H1 (cell line): Measurements from ENCODE around the gene SMIM34. TPM values are rescaled to one million over a fixed set of nuclear protein-coding genes. Genes with fewer than 3 reads are reported as not detected.

ENCODE experiments used
- polyA plus RNA-seq, 7 experiments: library from polyadenylated mRNA; depleted of rRNA in 3 of 7; stranded (reverse) in 5 of 7; unstranded in 2 of 7; fragments of >200 nt in 5 of 7; fragments of 200-250 nt in 2 of 7; gene quantifications; 1 replicate in 5 of 7; 2 replicates in 1 of 7; 4 replicates in 1 of 7; pipeline versions ENCODE4 v1.2.1 to v1.2.3, GENCODE V29; 2011 to 2013; ENCODE audit warnings: missing spikeins in 2 of 7, mixed read lengths in 2 of 7
- small RNA-seq: library from polyadenylated mRNA; stranded (forward); fragments of <200 nt; extraction: miRNeasy Mini kit (QIAGEN cat#:217004); gene quantifications from one replicate; pipeline ENCODE3, GENCODE V24; 2013; ENCODE audit not compliant: insufficient read depth
- total RNA-seq: library from RNA; stranded (reverse); fragmentation: NEBNext Ultra II Directional; extraction: Animal tissue kit (Norgen Biotek cat#: 25700); gene quantifications from 2 replicates; pipeline ENCODE4 v1.2.1, GENCODE V29; 2021

SMIM34 gene
- total and polyA plus RNA-seq, 2 of the 8 experiments (the other 6 are each of a cell fraction or from before 2014, with no cell fraction given), result not detected

Small RNA genes within 50 kb of the gene (small RNA-seq; reads per million reads assigned to genes)
- not detected for gene RF00614

Other genes starting within 250 kb of the SMIM34 start
- gene KCNE2, start 59.9 kb downstream of the SMIM34 start, total RNA-seq, result 0.31 and 0.37 TPM in 2 replicates
- 0.09 and 0.14 TPM in 2 replicates for gene KCNE2, start 59.9 kb downstream of the SMIM34 start, polyA plus RNA-seq (2011; rRNA removed)
- gene SMIM11, start 48.4 kb downstream of the SMIM34 start, total RNA-seq, result 1.0 and 20.2 TPM in 2 replicates
- 1.6 and 3.2 TPM in 2 replicates for gene SMIM11, start 48.4 kb downstream of the SMIM34 start, polyA plus RNA-seq (2011; rRNA removed)
- gene KCNE1, start 88.3 kb upstream of the SMIM34 start, total RNA-seq, result 0.15 and 0.28 TPM in 2 replicates
- gene KCNE1, start 88.3 kb upstream of the SMIM34 start, polyA plus RNA-seq (2011; rRNA removed), result 0.08 and 0.63 TPM in 2 replicates
- gene RCAN1, start 191.2 kb upstream of the SMIM34 start, total RNA-seq, result 5.5 and 6.4 TPM in 2 replicates
- 1.7 and 1.8 TPM in 2 replicates for gene RCAN1, start 191.2 kb upstream of the SMIM34 start, polyA plus RNA-seq (2011; rRNA removed)
- gene CLIC6, start 245.0 kb upstream of the SMIM34 start, total RNA-seq, result 1.3 and 1.6 TPM in 2 replicates
- gene CLIC6, start 245.0 kb upstream of the SMIM34 start, polyA plus RNA-seq (2011; rRNA removed), result 0.30 and 0.42 TPM in 2 replicates